GM12891 (cell line): ENCODE measurements around the gene BHMT2.

Source experiments
- PAX5 ChIP-seq: IDR thresholded peaks from 2 replicates; pipeline ENCODE4 v1.6.1; 2011; ENCODE audit warnings: low read length, moderate library complexity, mild to moderate bottlenecking; ENCODE audit not compliant: insufficient read depth, severe bottlenecking
- POLR2A ChIP-seq: IDR thresholded peaks from 2 replicates; pipeline ENCODE4 v1.6.1; 2011; ENCODE audit warnings: low read depth, low read length, control low read depth
- POLR2AphosphoS5 ChIP-seq: IDR thresholded peaks from 2 replicates; pipeline ENCODE4 v1.6.1; 2011; ENCODE audit warnings: low read depth, low read length, control low read depth

DNA sequence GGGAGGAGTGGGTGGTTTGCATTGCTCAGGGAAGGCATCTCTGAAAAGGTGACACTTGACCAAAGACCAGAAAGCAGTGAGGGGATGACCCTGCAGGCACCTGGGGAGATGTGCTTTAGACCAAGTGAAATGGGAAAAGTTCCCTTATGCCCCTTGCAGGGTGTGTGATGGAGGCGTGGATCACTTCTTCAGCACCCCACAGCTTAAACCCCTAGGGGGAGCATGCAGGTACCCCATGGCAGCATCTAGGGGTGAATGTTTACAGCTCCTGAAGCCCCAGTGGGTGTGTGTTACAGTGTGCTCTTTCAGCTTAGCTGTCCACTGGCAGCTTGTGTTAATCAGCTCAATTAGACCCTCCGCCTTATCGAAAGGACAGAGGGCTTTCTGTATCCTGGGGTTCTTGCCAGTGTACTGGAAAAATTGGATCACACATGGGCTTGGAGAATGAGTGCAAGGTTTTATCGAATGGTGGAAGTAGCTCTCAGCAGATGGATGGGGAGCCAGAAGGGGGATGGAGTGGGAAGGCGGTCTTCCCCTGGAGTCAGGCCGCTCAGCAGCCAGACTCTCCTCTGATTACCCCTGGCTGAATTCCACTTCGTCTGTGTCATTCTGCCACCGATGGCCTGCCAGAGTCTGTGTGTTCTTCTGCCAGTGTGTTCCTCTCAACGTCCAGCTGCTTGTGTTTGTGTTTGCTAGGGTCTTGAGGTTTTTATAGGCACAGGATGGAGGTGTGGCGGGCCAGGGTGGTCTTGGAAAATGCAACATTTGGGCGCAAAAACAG lies 6.3 kb downstream of the BHMT2 start:
- TF ChIP-seq POLR2A = no peak
- TF ChIP-seq POLR2AphosphoS5 = no peak
- no peak for TF ChIP-seq PAX5
